Common myeloid progenitor, CD34-positive (primary cell): ENCODE results near the gene PIEZO1.

Experiments
- CTCF ChIA-PET: fragments of 350-600 bp; sonication (Branson Sonifier 250); formaldehyde crosslinking; loops from one replicate; lab custom pipeline; 2021; ENCODE audit warnings: antibody characterized with exemption; lab: Charles Lee
- POLR2A ChIA-PET: fragments of 350-600 bp; sonication (Branson Sonifier 250); formaldehyde crosslinking; loops from one replicate; lab custom pipeline; 2021; ENCODE audit warnings: antibody characterized with exemption; lab: Charles Lee
- DNase-seq, 3 donors: peaks; one replicate each; pipeline versions ENCODE4 v3.0.0 to v3.0.0-alpha.2; 2013
- H3K27ac ChIP-seq, 2 experiments: 1 replicate in 1 of 2; 2 replicates in 1 of 2; pipeline ENCODE4 v1.7.0; 2013; ENCODE audit warnings: inconsistent platforms in 2 of 2, low read length in 2 of 2, mild to moderate bottlenecking in 2 of 2, low read depth in 1 of 2, moderate library complexity in 1 of 2; ENCODE audit not compliant: severe bottlenecking in 2 of 2, insufficient read depth in 1 of 2, poor library complexity in 1 of 2
- H3K27me3 ChIP-seq, 5 experiments: replicated peaks in 2 of 5; 1 replicate in 3 of 5; 2 replicates in 2 of 5; pipeline versions ENCODE4 v1.6.1 to v1.7.0; 2013; ENCODE audit warnings: low read length in 4 of 5, mild to moderate bottlenecking in 2 of 5, moderate library complexity in 2 of 5, inconsistent platforms in 1 of 5; ENCODE audit not compliant: insufficient read depth in 5 of 5, control insufficient read depth in 4 of 5
- H3K36me3 ChIP-seq, 4 experiments: 1 replicate in 2 of 4; 2 replicates in 2 of 4; pipeline versions ENCODE4 v1.6.1 to v1.7.0; 2013; ENCODE audit warnings: low read length in 3 of 4, control low read depth in 1 of 4, mild to moderate bottlenecking in 1 of 4; ENCODE audit not compliant: control insufficient read depth in 4 of 4, insufficient read depth in 4 of 4
- H3K4me1 ChIP-seq, 4 experiments: 1 replicate in 3 of 4; 2 replicates in 1 of 4; pipeline versions ENCODE4 v1.6.1 to v1.7.1; 2013; ENCODE audit warnings: low read length in 3 of 4, mild to moderate bottlenecking in 3 of 4, control low read depth in 1 of 4, inconsistent platforms in 1 of 4, moderate library complexity in 1 of 4; ENCODE audit not compliant: control insufficient read depth in 4 of 4, insufficient read depth in 4 of 4; ENCODE audit errors: control extremely low read depth in 1 of 4
- H3K4me3 ChIP-seq, 7 experiments: 1 replicate in 4 of 7; 2 replicates in 3 of 7; pipeline versions ENCODE4 v1.5.1 to v1.7.0; 2013; ENCODE audit warnings: mild to moderate bottlenecking in 7 of 7, low read length in 6 of 7, moderate library complexity in 6 of 7, inconsistent platforms in 2 of 7, low read depth in 2 of 7, control low read depth in 1 of 7; ENCODE audit not compliant: insufficient read depth in 4 of 7, control insufficient read depth in 1 of 7; ENCODE audit errors: extremely low read depth in 1 of 7
- H3K9me3 ChIP-seq, 5 experiments: 1 replicate in 4 of 5; 2 replicates in 1 of 5; pipeline versions ENCODE4 v1.6.1 to v1.7.1; 2013; ENCODE audit warnings: low read length in 4 of 5, mild to moderate bottlenecking in 2 of 5, inconsistent platforms in 1 of 5, low read depth in 1 of 5, moderate library complexity in 1 of 5; ENCODE audit not compliant: control insufficient read depth in 4 of 5, insufficient read depth in 2 of 5; ENCODE audit errors: control extremely low read depth in 1 of 5
- WGBS: methylation state at CpG from one replicate; pipeline ENCODE4 v1.1.5; 2013; ENCODE audit not compliant: insufficient coverage; 5-methylcytosine and 5-hydroxymethylcytosine counted together

PIEZO1 gene

DNA sequence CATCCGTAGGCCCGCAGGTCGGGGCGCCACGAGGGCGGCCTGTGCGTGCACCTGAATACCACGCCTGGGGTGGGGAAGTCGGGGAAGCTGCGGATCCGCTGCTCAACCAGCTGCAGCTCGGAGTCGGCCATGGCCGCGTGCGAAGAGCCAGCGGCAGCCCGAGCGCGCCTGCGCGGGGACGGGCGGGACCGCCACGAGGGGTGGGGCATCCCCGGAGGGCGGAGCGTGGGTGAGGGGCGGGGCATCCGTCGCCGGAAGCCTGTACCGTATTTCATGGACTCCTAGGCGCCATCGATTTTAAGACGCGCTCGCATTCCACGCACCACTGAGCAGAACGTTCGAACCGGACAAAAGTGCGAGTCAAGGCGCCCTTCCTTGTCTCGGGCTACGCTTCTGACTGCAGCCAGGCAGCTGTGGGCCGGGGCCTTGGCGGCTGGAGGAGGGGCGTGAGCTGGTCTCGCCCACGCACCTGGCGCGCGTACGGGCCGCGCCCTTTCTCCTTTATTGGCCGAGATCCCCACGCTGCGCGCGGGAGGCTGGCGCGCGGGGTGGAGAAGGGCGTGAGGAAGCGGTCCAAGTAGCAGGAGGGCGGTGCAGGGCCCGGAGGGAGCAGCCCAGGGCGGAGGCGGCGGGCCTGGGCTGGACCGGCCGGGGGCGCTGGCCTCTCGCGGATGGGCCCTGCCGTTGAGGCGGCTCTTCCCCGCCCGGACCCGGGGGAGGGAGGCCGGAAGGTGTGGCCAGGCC lies 26.9 kb upstream of the PIEZO1 start, which contains the start of gene APRT:
APRT (minus strand) TSS at position 160 of the 744 bp plus-strand sequence; CDS start at position 131, 29 bp downstream.
- H3K9me3 ChIP-seq = no peaks in the 10 kb centered on the region
- peaks cover 0 to 42% (median 35%) of the 10 kb centered on the region in 4 experiments for H3K4me1 ChIP-seq
- DNase-seq = peak; percentile 87 to 94 (median 93)
- H3K4me3 ChIP-seq = peak within 1 kb of the TSS; percentile 50 to 85 (median 77)
- peak within 1 kb of the TSS; percentile 53 to 81 for H3K27ac ChIP-seq
- POLR2A ChIA-PET = interaction anchor here (0.6 to 1.4 kb wide), 3 partner anchors 9 to 13 kb away, joined by 3 to 5 read pairs (median 4); no protein-coding TSS in a partner anchor
- peaks cover 0 to 34% (median 21%) of the 10 kb centered on the region in 4 experiments for H3K36me3 ChIP-seq
- no peaks in the 10 kb centered on the region for H3K27me3 ChIP-seq
- CTCF ChIA-PET = interaction anchor here (1.2 to 3.2 kb wide), 9 partner anchors 11 to 406 kb away, joined by 3 to 19 read pairs (median 5); partner anchors contain the start of genes GALNS, TRAPPC2L and ZNF778
- WGBS = 0% methylated on average over 80 of the region's 84 CpGs

DNA sequence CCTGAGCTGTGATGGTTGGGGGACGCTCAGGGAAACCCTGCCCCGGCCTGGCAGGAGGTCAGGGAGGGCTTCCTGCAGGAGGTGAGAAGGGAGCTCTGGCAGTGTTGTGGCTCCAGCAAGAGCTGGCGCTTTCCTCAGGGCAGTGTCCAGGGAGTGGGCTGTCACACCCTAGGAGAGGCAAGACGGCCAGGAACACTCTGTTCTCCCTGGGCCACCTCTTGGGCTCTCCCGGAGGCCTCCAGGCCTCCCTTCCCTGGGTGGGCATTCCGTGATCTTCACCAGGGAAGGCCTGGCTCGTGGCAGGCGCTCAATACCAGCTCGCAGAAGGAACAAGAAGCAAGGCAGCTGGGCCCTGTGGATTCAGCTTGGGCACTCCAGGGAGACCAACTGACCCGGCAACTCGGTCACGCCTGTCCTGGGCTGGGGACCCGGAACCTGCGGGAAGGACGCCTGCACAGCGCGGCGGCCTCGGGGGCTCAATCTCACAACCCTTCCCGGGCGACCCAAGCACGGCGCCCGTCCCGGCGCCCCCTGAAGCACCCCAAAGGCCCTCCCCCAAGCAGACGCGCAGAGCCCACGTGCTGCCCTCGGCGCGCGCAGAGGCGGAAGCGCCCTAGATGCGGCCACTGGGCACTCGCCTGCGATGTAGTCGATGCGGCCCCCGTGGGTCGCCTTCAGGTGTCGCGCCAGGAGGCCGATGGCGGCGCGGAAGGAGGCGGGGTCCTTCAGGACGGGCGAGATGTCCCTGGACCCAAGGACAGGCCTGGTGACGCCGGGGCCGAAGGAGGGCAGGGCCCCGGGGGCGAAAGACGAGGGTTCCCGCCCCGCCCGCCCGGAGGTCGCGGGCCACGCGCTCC lies 26.1 kb upstream of the PIEZO1 start:
- DNase-seq = peak in 2 of 3 donors; percentile 73 to 74
- H3K9me3 ChIP-seq = no peaks in the 10 kb centered on the region
- H3K27ac ChIP-seq = peak overlapping the region; percentile 53 to 81
- H3K4me1 ChIP-seq = peaks cover 0 to 47% (median 34%) of the 10 kb centered on the region in 4 experiments
- POLR2A ChIA-PET = interaction anchor here (0.6 to 1.4 kb wide), 8 partner anchors 8 to 407 kb away, joined by 3 to 6 read pairs (median 4); partner anchors contain the start of gene ZNF778
- WGBS = 3% methylated on average over 58 of the region's 65 CpGs
- peaks cover 0 to 42% (median 29%) of the 10 kb centered on the region in 4 experiments for H3K36me3 ChIP-seq
- CTCF ChIA-PET = interaction anchor here (0.9 to 3.2 kb wide), 12 partner anchors 10 to 406 kb away, joined by 3 to 11 read pairs (median 4); partner anchors contain the start of gene ZNF778
- peak overlapping the region; percentile 49 to 85 (median 77) for H3K4me3 ChIP-seq
- H3K27me3 ChIP-seq = no peaks in the 10 kb centered on the region

DNA sequence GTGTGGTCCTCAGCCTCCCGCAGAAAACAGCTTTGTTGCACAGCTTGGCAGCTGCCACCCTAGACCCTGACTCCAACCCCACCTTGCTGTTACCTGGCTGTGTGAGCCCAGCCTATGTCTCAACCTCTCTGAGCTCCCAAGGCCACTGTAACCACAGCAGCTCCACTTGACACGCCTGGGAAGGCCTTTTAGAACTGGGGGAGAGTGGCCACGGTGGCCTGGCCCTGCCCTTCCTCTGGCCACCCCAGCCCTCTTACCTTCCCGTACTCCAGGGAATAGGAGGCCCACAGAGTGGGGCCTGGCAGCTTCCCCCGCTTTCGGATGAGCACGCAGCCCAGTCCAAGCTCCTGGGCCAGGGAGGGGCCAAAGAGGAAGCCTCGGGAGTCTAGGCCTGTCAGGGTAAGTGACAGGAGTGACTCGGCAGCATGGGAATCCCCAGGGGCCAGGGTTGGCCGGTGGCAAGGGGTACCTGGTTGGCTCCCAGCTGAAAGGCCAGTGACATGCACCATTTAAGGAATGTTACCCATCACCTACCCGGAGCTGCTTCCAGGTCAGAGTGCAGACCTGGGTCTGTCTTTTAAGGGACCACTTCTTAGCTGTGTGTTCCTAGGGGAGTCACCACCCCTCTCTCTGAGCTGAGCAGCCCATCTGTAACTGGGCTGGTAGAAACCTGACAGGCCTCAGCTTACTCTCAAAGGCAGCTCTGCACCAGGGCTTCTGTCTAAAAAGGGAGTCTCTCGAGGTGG lies 25.3 kb upstream of the PIEZO1 start:
- peak overlapping the region; percentile 49 to 85 (median 77) for H3K4me3 ChIP-seq
- ChIA-PET POLR2A (interaction anchor here (0.5 to 1.3 kb wide), 9 partner anchors 10 to 694 kb away, joined by 3 to 6 read pairs (median 4); partner anchors contain the start of genes PIEZO1 and ZNF778), CTCF (interaction anchor here (0.6 to 2.1 kb wide), 14 partner anchors 9 to 75 kb away, joined by 3 to 11 read pairs (median 3); no protein-coding TSS in a partner anchor)
- 53% methylated on average over 9 of the region's 12 CpGs for WGBS
- no peaks in the 10 kb centered on the region for H3K27me3 ChIP-seq
- H3K4me1 ChIP-seq = peaks cover 0 to 55% (median 32%) of the 10 kb centered on the region in 4 experiments
- peak overlapping the region; percentile 53 to 81 for H3K27ac ChIP-seq
- DNase-seq = peak in 1 of 3 donors; percentile 37
- no peaks in the 10 kb centered on the region for H3K9me3 ChIP-seq
- peaks cover 0 to 50% (median 31%) of the 10 kb centered on the region in 4 experiments for H3K36me3 ChIP-seq

DNA sequence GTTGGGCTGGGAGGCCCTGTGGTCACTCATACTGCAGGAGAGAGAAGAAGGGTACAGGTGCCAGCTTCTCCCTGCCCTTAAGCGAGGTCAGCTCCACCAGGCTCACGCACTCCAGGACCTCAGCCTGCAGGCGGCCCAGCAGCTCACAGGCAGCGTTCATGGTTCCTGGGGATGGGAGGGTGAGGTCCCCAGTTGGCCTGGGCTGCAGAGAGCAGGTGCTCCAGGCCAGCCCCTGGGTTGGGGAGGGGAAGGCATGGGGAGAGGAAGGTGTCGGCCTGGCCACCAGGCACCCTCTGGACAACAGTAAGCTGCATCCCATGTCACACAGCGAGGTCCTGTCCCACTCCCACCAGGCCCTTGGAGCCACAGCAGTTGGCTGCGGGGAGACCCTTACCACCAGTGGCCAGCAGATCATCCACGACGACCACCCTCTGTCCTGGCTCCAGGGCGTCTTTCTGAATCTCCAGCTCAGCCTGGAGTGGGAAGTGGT lies 24.7 kb upstream of the PIEZO1 start:
- H3K4me3 ChIP-seq = peak overlapping the region in 3 of 7 experiments; percentile 77 to 82 (median 79)

DNA sequence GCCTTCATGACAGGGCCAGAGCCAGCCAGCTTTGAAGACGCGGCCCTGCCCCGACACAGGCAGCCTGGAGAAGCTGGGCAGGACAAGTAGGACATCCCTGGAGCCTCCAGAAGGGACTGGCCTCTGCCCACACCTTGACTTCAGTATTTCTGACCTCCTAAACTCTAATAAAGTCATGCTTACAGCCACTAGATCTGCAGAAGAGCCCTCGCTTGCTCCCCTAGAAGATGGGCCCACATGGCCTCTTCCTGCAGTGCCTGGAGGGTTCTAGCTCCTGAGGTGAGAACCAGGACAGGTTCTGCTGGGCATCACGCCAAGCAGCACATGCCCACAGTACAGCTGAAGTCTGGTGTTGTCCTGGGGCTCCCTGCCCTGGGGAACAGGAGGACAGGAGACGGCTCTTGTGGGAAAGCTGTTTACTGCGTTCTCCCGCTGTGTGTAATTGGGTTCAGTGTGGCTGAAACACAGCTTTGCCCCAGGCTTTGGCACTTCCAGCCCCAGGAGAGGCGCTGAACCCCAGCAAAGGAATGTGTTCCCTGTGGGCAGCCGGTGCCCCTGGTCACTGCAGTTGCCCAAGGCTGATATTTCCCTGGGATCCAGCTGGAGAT lies 24.2 kb upstream of the PIEZO1 start:
- CTCF ChIA-PET = interaction anchor here (0.8 to 1.8 kb wide), 8 partner anchors 8 to 72 kb away, joined by 3 to 11 read pairs (median 4); no protein-coding TSS in a partner anchor
- 94% methylated on average over 10 of the region's 10 CpGs for WGBS
- Histone ChIP-seq H3K4me1 (peaks cover 0 to 67% (median 44%) of the 10 kb centered on the region in 4 experiments), H3K4me3 (no peak overlapping the region), H3K36me3 (peaks cover 0 to 59% (median 31%) of the 10 kb centered on the region in 4 experiments), H3K27me3 (no peaks in the 10 kb centered on the region), H3K27ac (no peak overlapping the region), H3K9me3 (no peaks in the 10 kb centered on the region)
- no peak for DNase-seq
- POLR2A ChIA-PET = interaction anchor here (1.1 kb wide), 1 partner anchor 169 kb away, joined by 4 read pairs; no protein-coding TSS in a partner anchor

More for the DNA sequence above, 24.7 kb upstream of the PIEZO1 start:
- CTCF ChIA-PET = interaction anchor here (0.6 to 2.1 kb wide), 13 partner anchors 9 to 74 kb away, joined by 3 to 11 read pairs (median 4); no protein-coding TSS in a partner anchor
- Histone ChIP-seq H3K36me3 (peaks cover 0 to 56% (median 31%) of the 10 kb centered on the region in 4 experiments), H3K27me3 (no peaks in the 10 kb centered on the region), H3K9me3 (no peaks in the 10 kb centered on the region), H3K4me1 (peaks cover 0 to 61% (median 38%) of the 10 kb centered on the region in 4 experiments), H3K27ac (peak overlapping the region in 1 of 2 experiments; percentile 81)
- POLR2A ChIA-PET = interaction anchor here (0.5 to 1.2 kb wide), 6 partner anchors 16 to 694 kb away, joined by 3 to 6 read pairs (median 4); partner anchors contain the start of genes PIEZO1 and ZNF778
- DNase-seq = no peak
- WGBS = 95% methylated on average over 7 of the region's 10 CpGs
